Glutamatergic neuron (in vitro differentiated cells): ENCODE measurements around the gene AFF3. TPM values are rescaled to one million over a fixed set of nuclear protein-coding genes. Genes with fewer than 3 reads are reported as not detected.

ENCODE experiments used
- DNase-seq: peaks from one replicate; pipeline ENCODE4 v3.0.0; 2022
- H3K27ac Mint-ChIP-seq: one replicate; pipeline ENCODE4 v1.8.0; 2020; ENCODE audit warnings: mild to moderate bottlenecking, mixed read lengths, inconsistent platforms; ENCODE audit not compliant: unreplicated experiment
- H3K27me3 Mint-ChIP-seq: one replicate; pipeline ENCODE4 v1.8.0; 2020; ENCODE audit warnings: mild to moderate bottlenecking, moderate library complexity, mixed read lengths, inconsistent platforms; ENCODE audit not compliant: unreplicated experiment
- H3K36me3 Mint-ChIP-seq: one replicate; pipeline ENCODE4 v1.8.0; 2020; ENCODE audit warnings: mild to moderate bottlenecking, mixed read lengths, inconsistent platforms; ENCODE audit not compliant: unreplicated experiment
- H3K4me1 Mint-ChIP-seq: one replicate; pipeline ENCODE4 v1.8.0; 2020; ENCODE audit warnings: mild to moderate bottlenecking, low read depth, mixed read lengths, inconsistent platforms; ENCODE audit not compliant: unreplicated experiment
- H3K4me3 Mint-ChIP-seq: one replicate; pipeline ENCODE4 v1.8.0; 2020; ENCODE audit warnings: mild to moderate bottlenecking, mixed read lengths, inconsistent platforms; ENCODE audit not compliant: unreplicated experiment
- H3K9me3 Mint-ChIP-seq: one replicate; pipeline ENCODE4 v1.8.0; 2020; ENCODE audit warnings: mild to moderate bottlenecking, moderate library complexity, mixed read lengths, inconsistent platforms; ENCODE audit not compliant: unreplicated experiment
- CTCF ChIP-seq: fragments of 200-600 bp; sonication (generic); IDR thresholded peaks from one replicate; pipeline ENCODE4 v1.5.0; 2021; ENCODE audit not compliant: partially characterized antibody, unreplicated experiment
- total RNA-seq: library from RNA; stranded (reverse); fragmentation: NEBNext Ultra II Directional; extraction: Animal tissue kit (Norgen Biotek cat#: 25700); gene quantifications from one replicate; pipeline ENCODE4 v1.2.1, GENCODE V29; 2021; ENCODE audit not compliant: unreplicated experiment

Gene AFF3
- total RNA-seq, 1 donor from 2014 or later = 125 TPM

- Mint-ChIP-seq H3K9me3 (peaks cover 4% of the 10 kb centered on the region), H3K36me3 (peaks cover 13% of the 10 kb centered on the region), H3K4me1 (peaks cover 14% of the 10 kb centered on the region), H3K27ac (no peak overlapping the region), H3K27me3 (peaks cover 3% of the 10 kb centered on the region), H3K4me3 (no peak overlapping the region)
- DNase-seq = no peak
- TF ChIP-seq CTCF = no peak
Observed at GRCh38 chr2:99634234-99634633, 508.2 kb downstream of the AFF3 start.

- no peak for DNase-seq
- Mint-ChIP-seq H3K36me3 (peaks cover 13% of the 10 kb centered on the region), H3K27me3 (peaks cover 5% of the 10 kb centered on the region), H3K4me3 (no peak overlapping the region), H3K27ac (no peak overlapping the region), H3K9me3 (peaks cover 2% of the 10 kb centered on the region), H3K4me1 (peaks cover 4% of the 10 kb centered on the region)
- TF ChIP-seq CTCF = no peak
Observed at GRCh38 chr2:99631700-99632099, 510.7 kb downstream of the AFF3 start.

- no peak for DNase-seq
- Mint-ChIP-seq H3K27ac (no peak overlapping the region), H3K9me3 (peaks cover 2% of the 10 kb centered on the region), H3K27me3 (peaks cover 5% of the 10 kb centered on the region), H3K36me3 (peaks cover 12% of the 10 kb centered on the region), H3K4me3 (no peak overlapping the region), H3K4me1 (peaks cover 14% of the 10 kb centered on the region)
- TF ChIP-seq CTCF = no peak
Observed at GRCh38 chr2:99629320-99629719, 513.1 kb downstream of the AFF3 start.

GRCh38 chr2:99626158-99626557, 516.2 kb downstream of the AFF3 start:
- peaks cover 5% of the 10 kb centered on the region for H3K27me3 Mint-ChIP-seq
- H3K27ac Mint-ChIP-seq = no peak overlapping the region
- peaks cover 35% of the 10 kb centered on the region for H3K4me1 Mint-ChIP-seq
- H3K4me3 Mint-ChIP-seq = no peak overlapping the region
- peaks cover 5% of the 10 kb centered on the region for H3K9me3 Mint-ChIP-seq
- H3K36me3 Mint-ChIP-seq = peaks cover 9% of the 10 kb centered on the region
- TF ChIP-seq CTCF = no peak
- DNase-seq = no peak

- peak; percentile 38 for DNase-seq
- TF ChIP-seq CTCF = no peak
- H3K4me1 Mint-ChIP-seq = peaks cover 40% of the 10 kb centered on the region
- peaks cover 6% of the 10 kb centered on the region for H3K27me3 Mint-ChIP-seq
- H3K4me3 Mint-ChIP-seq = no peak overlapping the region
- peak overlapping the region; percentile 49 for H3K27ac Mint-ChIP-seq
- no peaks in the 10 kb centered on the region for H3K36me3 Mint-ChIP-seq
- H3K9me3 Mint-ChIP-seq = peaks cover 6% of the 10 kb centered on the region
Observed at GRCh38 chr2:99624677-99625076, 517.7 kb downstream of the AFF3 start.
